ENCODE results near the gene MAP4K2. TPM values are rescaled to one million over a fixed set of nuclear protein-coding genes. Genes with fewer than 3 reads are reported as not detected.

Gene MAP4K2
- polyA plus RNA-seq, 3 donors: 9.9 to 38.0 (median 12.6) TPM

GRCh38 chr11:64826578-64827450, 23.8 kb upstream of the MAP4K2 start:
- no peaks in the 10 kb centered on the region for H3K9me3 ChIP-seq (replicated peaks in 1 of 2; ENCODE audit: control insufficient read depth in 1 of 2, insufficient read depth in 1 of 2, low read length in 2 of 2)
- no peak overlapping the region for H2AFZ ChIP-seq (ENCODE audit: insufficient read depth, low read depth, low read length, poor library complexity, severe bottlenecking)
- no peak overlapping the region for H3K4me2 ChIP-seq (replicated peaks; ENCODE audit: extremely low read depth, low read length, poor library complexity, severe bottlenecking)
- H3K27me3 Mint-ChIP-seq (ENCODE audit: low read depth in 3 of 3): peaks cover 0 to 2% (median 2%) of the 10 kb centered on the region in 3 donors
- H4K20me1 ChIP-seq (ENCODE audit: insufficient read depth, low read length): no peaks in the 10 kb centered on the region
- H3K36me3 Mint-ChIP-seq: no peaks in the 10 kb centered on the region
- H3K27me3 ChIP-seq (ENCODE audit: control insufficient read depth in 2 of 2, insufficient read depth in 2 of 2, low read length in 2 of 2): no peaks in the 10 kb centered on the region
- WGBS (ENCODE audit: insufficient coverage): 98% methylated on average over 47 of the region's 52 CpGs
- H3K4me3 ChIP-seq (replicated peaks in 1 of 3; ENCODE audit: low read depth in 2 of 3, low read length in 3 of 3): no peak overlapping the region
- H3K4me1 Mint-ChIP-seq: peaks cover 3% of the 10 kb centered on the region
- no peak for DNase-seq
- H3K9ac ChIP-seq (ENCODE audit: insufficient read depth, low read length, poor library complexity, severe bottlenecking): no peak overlapping the region
- TF ChIP-seq CTCF (IDR thresholded peaks at IDR 0.05): no peak
- no peaks in the 10 kb centered on the region for H3K4me1 ChIP-seq (ENCODE audit: control insufficient read depth in 1 of 2, insufficient read depth in 2 of 2, low read length in 2 of 2)
- no peak overlapping the region for H3K27ac ChIP-seq (ENCODE audit: low read depth in 1 of 2, low read length in 2 of 2)
- no peak overlapping the region for H3K27ac Mint-ChIP-seq
- H3K36me3 ChIP-seq (replicated peaks in 1 of 2; ENCODE audit: control insufficient read depth in 1 of 2, insufficient read depth in 2 of 2, low read length in 2 of 2): no peaks in the 10 kb centered on the region
- intact Hi-C loops (cut with micrococcal nuclease): no loop called here
- H3K79me2 ChIP-seq (ENCODE audit: insufficient read depth, low read length): no peaks in the 10 kb centered on the region
- no peak overlapping the region for H3K4me3 Mint-ChIP-seq
- H3K9me3 Mint-ChIP-seq: peaks cover 0 to 2% (median 0%) of the 10 kb centered on the region in 7 donors

GRCh38 chr11:64826062-64826461, 23.0 kb upstream of the MAP4K2 start:
- Mint-ChIP-seq H3K27ac (no peak overlapping the region), H3K4me1 (peaks cover 3% of the 10 kb centered on the region), H3K36me3 (no peaks in the 10 kb centered on the region), H3K9me3 (peaks cover 0 to 2% (median 0%) of the 10 kb centered on the region in 7 donors), H3K27me3 (ENCODE audit: low read depth in 3 of 3) (peaks cover 0 to 3% (median 2%) of the 10 kb centered on the region in 3 donors), H3K4me3 (no peak overlapping the region)
- 91% methylated on average over 6 of the region's 7 CpGs for WGBS (ENCODE audit: insufficient coverage)
- Histone ChIP-seq H3K4me1 (ENCODE audit: control insufficient read depth in 1 of 2, insufficient read depth in 2 of 2, low read length in 2 of 2) (no peaks in the 10 kb centered on the region), H3K27ac (ENCODE audit: low read depth in 1 of 2, low read length in 2 of 2) (no peak overlapping the region), H3K79me2 (ENCODE audit: insufficient read depth, low read length) (no peaks in the 10 kb centered on the region), H3K36me3 (replicated peaks in 1 of 2; ENCODE audit: control insufficient read depth in 1 of 2, insufficient read depth in 2 of 2, low read length in 2 of 2) (no peaks in the 10 kb centered on the region), H4K20me1 (ENCODE audit: insufficient read depth, low read length) (no peaks in the 10 kb centered on the region), H2AFZ (ENCODE audit: insufficient read depth, low read depth, low read length, poor library complexity, severe bottlenecking) (no peak overlapping the region), H3K9ac (ENCODE audit: insufficient read depth, low read length, poor library complexity, severe bottlenecking) (no peak overlapping the region), H3K4me2 (replicated peaks; ENCODE audit: extremely low read depth, low read length, poor library complexity, severe bottlenecking) (no peak overlapping the region), H3K9me3 (replicated peaks in 1 of 2; ENCODE audit: control insufficient read depth in 1 of 2, insufficient read depth in 1 of 2, low read length in 2 of 2) (no peaks in the 10 kb centered on the region), H3K27me3 (ENCODE audit: control insufficient read depth in 2 of 2, insufficient read depth in 2 of 2, low read length in 2 of 2) (no peaks in the 10 kb centered on the region), H3K4me3 (replicated peaks in 1 of 3; ENCODE audit: low read depth in 2 of 3, low read length in 3 of 3) (no peak overlapping the region)
- no peak for TF ChIP-seq CTCF (IDR thresholded peaks at IDR 0.05)
- intact Hi-C loops (cut with micrococcal nuclease): no loop called here
- DNase-seq: no peak

Data from CD14-positive monocyte (primary cell).